GM10847 (cell line): ENCODE measurements around the gene CHRM4.

Experiments used
- POLR2A ChIP-seq: IDR thresholded peaks from 2 replicates; pipeline ENCODE4 v1.6.1; 2011; ENCODE audit not compliant: insufficient read length; ENCODE audit errors: extremely low read depth

Gene CHRM4

DNA sequence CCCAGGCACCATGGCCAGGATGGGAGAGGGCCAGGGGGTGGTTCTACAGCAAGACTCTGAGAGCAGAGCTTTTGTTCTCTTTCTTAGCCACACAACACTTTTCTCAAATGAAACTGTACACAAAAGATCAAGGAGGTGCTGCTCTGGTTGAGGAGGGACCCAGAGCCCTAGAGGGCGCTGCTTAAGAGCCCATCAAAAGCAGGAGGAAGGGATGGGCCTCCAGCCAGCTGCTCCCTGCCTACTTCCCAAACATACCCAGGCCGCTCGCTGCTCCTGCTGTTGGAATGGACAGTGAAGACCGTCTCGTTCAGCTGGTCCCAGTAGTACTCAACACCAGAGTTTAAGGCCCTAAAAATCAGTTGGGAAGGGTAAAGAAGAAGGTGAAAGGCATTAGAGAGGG, 18.4 kb upstream of the CHRM4 start:
- no peak for TF ChIP-seq POLR2A

DNA sequence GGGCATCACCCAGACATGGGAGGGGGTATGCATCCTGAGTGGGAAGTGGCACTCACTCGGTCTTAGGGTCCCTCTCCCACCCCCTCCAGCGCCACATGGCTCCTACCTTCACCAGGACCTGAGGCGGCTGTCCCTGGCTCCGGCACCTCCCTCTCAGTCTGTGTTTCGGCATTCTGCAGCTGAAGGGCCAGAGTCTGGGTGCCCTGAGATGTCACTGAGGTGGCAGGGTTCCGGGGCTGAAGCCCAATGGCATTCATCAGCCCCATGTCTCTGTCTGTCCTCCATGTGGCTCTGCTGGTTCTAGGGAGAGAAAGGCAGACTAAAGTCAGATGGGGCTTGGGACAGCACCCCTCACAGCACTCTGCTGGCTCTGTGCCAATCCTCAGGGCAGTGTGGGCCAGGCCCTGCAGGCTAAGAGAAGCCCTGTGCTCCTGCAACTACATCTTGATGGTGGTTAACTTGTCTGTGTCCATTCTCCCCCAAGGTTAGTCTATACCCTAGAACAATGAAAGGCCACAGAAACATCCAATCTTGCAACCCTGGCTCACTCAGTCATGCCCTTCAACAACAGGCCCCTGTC, 16.9 kb upstream of the CHRM4 start:
- TF ChIP-seq POLR2A: no peak

DNA sequence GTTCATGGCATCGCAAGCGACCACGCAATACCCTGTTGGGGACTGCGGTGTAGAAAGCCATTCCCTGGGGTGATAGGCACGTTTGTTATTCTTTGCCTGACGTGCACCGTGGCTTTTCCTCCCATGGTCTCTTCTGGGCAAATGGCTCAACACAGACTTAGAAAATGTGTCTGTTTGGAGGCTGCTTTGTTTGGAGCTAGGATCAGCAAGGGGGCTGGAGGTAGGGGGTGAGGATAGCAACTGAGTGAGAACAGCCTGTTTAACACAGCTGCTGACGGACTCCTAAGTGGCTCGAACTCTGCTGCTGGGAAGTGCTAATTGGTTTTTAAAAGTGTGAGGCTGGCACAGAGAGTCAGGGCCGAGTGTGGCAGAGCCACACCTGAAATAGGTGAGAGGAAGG, 16.1 kb upstream of the CHRM4 start:
- TF ChIP-seq POLR2A: no peak

DNA sequence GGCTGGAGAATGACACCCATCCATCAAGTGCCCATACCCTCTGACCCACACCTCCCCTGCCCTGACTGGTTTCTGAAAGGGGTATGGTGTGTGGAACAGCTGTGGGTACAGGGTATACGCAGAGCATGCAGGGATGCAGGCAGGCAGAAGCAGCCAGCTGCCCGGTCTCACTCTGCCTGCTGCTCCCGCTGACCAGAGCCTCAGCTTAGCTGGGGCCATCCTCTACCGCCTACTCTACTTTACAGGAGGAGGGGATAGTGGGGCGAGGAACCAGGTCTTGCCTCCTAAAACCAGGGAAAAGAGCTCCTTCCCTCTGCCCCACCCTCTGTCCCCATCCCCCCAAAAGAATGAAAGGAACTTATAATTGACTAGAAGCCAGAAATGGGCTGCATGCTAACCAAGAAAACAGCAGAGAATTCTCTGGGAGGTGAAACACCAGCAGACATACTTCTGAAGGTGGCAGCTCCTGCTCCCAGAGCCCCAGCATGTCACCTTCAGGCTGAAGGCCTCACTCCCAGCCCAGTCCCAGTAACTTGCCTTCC, 13.0 kb upstream of the CHRM4 start:
- no peak for TF ChIP-seq POLR2A

DNA sequence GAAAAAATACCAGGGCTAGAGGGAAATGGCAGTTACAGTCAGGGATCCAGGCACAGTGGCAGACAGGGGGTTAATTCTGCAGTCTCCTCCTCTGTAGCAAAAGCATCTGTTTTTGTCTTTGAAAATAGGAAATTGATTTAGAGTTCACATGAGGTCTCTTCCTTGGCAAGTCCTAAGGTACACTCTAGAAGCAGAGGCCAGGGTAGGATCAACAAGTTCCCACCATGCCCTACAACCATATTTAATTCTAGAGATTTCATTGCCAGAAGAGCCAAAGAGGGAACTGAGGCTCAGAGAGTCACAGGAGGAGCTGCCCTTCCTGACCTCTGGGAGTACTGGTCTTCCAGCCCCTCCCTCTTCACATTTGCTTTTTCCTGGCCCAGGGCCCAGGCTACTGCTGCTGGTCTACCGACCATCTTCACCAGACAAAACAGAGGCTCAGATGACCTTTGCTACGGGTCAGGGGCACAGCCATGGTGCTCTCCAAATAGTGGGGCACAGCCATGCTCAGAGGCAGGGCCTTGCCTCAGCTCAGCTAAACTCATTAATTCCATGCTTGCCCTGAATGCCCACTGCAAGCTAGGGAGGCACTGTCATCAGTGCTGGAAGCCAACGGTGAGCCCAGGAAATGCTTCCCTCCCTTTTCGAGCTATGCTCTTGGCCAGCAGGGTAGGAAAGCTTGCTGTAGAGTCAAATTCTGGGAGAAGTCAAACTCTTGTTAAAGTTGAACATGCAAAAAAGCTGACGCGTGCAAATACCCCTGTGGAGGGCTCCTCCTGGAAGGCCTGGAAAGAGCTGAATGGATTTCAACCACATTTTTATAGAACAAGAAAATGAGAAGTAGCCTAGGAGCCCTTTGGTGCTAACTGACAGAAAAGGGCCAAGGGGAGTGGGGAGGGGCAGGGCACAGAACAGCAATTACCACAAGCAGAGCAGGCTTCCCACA, 11.7 kb upstream of the CHRM4 start:
- no peak for TF ChIP-seq POLR2A

DNA sequence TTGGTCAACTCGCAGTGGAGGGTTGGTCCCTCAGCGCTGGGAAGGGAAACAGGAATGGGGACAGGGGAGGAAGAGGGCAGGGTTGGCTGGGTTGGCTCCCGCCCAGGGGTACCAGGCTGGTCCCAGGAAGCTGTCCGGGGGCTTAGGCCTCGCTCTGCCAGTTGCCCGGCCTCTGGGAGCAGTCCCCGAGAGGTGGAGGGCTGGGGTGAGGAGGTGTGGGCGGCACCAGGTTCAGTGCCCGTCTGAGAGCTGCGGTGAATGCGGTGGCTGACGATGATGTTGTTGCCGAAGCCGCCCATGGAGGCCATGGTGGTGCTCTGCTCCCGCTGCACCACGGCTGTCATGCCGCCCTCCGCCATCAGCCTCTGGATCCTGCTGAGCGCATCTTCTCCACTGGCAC, 6.0 kb upstream of the CHRM4 start:
- no peak for TF ChIP-seq POLR2A

DNA sequence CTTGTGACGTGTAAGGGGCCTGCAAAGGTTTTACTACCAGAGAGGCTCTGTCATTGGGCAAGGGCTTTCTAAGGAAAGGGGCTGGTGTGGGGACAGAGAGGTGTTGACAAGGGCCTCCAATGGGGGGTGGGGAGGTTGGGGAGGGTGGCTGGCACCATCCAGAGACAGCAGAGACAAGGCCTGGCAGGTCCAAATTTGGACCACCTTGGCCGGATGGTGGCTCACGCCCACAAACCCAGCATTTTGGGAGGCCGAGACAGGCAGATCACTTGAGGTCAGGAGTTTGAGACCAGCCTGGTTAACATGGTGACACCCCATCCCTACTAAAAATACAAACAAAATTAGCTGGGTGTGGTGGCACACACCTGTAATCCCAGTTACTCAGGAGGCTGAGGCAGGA, 2.2 kb upstream of the CHRM4 start:
- no peak for TF ChIP-seq POLR2A

DNA sequence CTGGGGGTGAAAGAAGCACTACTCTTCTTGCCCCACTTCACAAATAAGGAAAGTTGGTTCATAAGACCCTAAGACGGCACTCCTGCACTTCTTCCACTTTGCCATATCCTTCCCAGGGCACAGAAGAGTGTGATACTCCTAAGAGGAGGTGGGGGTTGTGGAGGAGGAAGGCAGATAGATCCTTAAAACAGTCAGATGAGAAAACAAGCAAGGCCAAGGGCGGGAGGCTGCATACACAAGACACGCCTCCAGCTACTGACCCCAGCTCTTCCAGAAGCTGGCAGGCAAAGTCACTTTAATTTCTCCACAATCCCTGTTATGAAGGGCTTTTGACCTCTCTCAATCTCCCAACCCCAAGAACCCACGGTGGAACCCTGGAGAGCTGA, 1.6 kb upstream of the CHRM4 start:
- no peak for TF ChIP-seq POLR2A

DNA sequence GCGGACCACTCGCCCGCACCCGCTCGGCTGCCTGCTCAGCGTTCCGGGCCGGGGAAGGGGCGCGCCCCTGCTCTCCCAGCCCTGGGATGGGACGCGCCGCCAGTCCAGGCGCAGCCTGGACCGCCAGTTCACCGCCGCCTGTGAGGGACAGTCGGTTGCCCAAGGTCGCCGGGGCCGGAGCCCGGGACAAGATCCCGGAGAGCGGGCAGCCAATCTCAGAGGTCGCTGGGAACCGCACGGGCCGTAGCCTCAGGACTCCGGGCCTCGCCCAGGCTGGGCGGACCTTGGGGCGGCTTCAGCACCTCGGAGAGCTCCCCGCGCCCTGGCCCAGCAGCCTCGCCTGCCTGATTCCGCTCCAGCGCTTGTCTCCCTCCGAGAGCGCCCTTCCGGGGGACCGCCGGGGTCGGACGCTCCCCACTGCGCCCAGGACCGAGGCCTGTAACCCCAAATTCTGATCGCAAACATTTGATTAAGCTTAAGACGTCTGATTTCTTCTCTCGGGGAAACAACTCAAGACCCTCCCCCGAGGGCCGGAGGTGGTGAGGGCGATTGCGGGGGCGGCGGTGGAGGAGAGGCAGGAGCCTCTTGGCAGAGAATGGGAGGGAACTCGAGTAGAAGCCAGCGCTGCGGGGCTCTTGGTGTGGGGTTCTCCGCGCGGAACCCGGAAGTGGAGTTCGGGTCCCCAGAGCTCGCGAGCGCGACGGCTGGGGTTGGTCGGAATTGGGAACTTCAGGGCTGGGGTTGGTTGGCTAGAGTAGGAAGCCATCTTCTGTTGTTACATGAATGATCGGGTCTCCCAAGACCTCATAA, 1.1 kb upstream of the CHRM4 start:
- TF ChIP-seq POLR2A: no peak

DNA sequence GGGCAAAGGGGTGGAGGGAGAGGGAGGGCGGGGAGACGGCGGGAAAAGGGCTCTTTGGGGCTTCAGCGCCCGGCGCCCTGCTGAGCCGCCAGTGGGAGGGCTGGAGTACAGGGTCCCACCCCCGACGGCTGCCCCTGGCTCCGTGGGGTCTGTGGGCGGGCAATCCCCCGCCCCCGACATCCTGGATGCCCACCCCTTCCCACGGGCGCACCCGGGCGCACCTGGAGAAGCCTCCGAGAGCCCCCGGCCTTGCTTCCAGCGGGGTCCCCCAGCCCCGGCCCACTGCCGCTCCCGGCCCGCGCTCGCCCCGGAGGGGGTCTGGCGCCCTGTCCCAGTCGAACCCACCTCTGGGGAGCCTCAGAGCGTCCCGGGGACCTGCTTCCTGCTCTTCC, 394 bp downstream of the CHRM4 start:
- TF ChIP-seq POLR2A: no peak

DNA sequence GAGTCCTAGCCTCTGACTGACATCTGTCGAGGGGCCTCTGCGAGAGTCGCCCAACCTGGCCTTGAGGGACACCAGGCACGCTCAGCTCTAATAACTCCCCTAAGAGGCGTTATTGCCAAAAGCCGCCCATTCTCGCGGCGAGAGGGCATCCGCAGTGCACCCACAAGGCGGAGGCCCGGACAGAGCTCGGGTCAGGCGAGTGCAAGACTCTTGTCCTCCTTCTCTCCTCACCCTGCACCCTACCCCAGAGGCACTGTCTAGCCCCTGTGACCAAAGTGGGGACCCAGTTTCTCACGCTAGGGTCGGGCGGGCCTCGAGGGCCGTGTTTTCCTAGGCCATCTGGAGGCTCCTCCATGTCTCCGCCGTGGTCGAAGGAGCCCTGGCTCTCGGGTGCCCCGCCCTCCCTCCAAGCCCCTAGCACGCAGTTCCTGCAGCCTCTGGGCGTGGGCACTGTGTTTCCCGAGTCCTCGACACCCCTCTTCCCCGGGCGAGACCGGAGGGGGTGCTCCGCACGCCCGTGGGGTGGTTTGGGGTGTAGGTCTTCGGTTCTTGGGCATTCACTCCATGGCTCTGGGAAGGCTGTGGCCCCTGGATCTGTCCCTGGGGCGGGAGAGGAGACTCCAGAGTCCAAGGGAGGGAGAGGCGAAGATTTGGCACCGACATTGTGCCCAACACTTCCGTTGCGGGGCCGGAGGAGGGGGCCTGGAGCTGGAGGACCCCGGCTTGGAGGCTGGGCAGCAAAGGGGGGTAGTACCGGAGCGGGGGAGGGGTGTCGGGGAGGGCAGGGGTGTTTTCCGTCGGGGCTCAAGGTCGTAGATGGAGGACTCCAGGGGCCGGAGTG, 1.0 kb downstream of the CHRM4 start:
- TF ChIP-seq POLR2A: no peak

DNA sequence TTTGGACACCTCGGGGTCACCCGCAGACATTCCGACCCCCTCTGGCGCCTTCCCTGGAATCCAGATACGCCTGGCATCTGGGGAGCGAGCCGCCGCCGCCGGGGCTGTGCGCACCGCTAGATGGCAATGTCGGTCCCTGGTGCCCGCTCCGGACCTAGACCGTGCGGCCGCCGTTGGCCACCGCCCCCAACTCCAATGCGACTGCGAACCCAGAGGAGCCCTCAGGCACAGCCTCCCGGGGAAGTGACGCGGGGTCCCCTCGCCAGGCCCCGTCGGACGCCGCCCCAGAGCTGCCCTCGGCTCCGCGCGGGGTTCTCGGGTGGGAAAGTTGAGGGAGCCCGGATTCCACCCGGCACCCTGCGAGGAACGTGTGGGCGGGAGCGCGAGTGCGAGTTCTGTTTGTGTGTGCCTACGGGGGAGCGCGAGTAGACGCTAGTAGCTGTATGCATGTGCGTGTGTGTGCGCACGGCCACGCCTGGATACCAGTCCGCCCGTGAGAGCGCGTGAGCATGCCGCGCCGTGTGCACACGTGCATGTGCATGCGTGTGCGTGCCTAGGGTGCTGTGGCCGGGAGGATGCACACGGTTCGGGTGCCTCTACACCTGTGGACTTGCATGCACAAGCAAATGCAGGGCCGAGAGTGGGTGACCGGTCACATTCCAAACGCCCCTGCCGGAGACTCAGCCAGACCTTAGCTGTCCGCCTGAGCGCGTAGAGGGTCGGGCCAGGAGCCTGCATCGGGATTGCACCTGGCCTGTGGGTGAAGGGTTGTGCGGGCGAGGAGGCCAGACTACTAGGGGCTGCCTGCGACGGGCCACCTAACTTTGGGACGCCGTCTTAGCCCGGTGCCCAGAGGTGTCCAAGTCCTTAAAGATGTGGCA, 1.9 kb downstream of the CHRM4 start:
- no peak for TF ChIP-seq POLR2A

DNA sequence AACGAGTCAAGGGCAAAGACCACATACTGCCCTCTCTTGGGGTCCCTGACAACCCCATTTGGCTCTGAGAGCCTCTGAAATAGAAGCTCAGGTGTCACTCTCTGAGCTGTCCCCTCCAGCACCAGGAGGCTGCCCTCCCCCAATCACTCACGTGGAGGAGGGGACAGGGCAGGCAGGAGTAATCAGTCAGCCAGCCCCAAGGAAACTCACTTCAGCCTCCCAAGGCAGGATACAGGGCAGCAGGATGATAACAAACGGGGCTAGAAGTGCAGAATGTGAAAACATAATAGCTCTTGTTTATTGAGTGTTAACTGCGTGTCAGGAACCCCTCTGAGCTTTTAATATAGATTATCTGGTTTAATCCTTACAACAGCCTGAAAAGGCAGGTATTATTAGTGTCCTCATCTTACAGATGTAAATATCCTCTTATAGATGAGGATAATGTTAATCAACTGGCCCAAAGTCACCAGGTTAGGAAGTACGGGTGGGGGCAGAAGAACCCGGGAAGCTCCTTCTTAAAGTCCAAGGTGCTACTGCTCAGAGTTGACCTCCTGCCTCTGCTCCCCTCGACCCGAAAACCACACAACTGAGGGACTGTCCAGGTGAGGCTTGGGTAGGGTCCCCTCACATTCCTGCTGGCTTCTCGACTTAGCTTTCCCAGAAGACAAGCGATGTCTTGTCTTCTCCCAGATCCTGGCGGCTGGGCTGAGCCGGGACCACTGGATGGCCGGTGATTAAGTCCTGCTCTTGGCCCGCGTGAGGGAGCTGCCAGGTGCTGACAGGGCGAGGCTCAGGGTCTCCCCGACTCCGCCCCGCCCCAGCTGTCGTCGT, 2.7 kb downstream of the CHRM4 start:
- TF ChIP-seq POLR2A: no peak
